ENCODE results near the gene EHD3. TPM values are rescaled to one million over a fixed set of nuclear protein-coding genes. Genes with fewer than 3 reads are reported as not detected.

EHD3 gene
- polyA plus RNA-seq, 1 experiment = 39.8 TPM

DNA sequence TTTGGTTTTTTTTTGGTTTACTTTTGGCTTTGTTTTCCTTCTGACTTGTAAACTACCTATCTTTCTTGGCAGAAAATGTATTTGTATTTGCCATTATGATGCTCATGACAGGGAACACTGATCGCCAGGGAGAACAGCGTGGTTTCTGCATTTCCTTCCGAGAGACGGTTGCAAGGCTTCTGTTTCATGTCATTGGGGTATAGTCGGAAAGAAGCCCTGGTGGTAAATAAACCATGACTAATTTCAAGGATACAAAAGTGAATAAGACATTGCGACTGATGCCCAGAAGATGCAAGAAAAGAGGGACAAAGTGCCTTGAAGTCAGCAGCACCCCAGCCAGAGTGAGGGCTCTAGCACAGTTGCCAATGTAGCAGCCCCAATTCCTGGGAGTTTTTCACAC, 12.4 kb upstream of the EHD3 start:
- TF ChIP-seq, protein P1, sequence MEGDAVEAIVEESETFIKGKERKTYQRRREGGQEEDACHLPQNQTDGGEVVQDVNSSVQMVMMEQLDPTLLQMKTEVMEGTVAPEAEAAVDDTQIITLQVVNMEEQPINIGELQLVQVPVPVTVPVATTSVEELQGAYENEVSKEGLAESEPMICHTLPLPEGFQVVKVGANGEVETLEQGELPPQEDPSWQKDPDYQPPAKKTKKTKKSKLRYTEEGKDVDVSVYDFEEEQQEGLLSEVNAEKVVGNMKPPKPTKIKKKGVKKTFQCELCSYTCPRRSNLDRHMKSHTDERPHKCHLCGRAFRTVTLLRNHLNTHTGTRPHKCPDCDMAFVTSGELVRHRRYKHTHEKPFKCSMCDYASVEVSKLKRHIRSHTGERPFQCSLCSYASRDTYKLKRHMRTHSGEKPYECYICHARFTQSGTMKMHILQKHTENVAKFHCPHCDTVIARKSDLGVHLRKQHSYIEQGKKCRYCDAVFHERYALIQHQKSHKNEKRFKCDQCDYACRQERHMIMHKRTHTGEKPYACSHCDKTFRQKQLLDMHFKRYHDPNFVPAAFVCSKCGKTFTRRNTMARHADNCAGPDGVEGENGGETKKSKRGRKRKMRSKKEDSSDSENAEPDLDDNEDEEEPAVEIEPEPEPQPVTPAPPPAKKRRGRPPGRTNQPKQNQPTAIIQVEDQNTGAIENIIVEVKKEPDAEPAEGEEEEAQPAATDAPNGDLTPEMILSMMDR (IDR thresholded peaks at IDR 0.05; ENCODE audit: low read depth, low read length) = no peak
- H3K27ac ChIP-seq (ENCODE audit: low read depth, low read length) = no peak overlapping the region
- ChIA-PET CTCF (interaction anchor here (1.0 kb wide), 1 partner anchor 52 kb away, joined by 3 read pairs; no protein-coding TSS in a partner anchor), POLR2A (no interaction called here)
- H3K9me3 ChIP-seq (ENCODE audit: control insufficient read depth, insufficient read depth, low read length) = no peaks in the 10 kb centered on the region
- DNase-seq (ENCODE audit: low read depth, low spot score) = no peak
- H3K27me3 ChIP-seq (ENCODE audit: control insufficient read depth, insufficient read depth, low read length) = peaks cover 12% of the 10 kb centered on the region
- no peak overlapping the region for H3K4me3 ChIP-seq (ENCODE audit: low read depth, low read length)

DNA sequence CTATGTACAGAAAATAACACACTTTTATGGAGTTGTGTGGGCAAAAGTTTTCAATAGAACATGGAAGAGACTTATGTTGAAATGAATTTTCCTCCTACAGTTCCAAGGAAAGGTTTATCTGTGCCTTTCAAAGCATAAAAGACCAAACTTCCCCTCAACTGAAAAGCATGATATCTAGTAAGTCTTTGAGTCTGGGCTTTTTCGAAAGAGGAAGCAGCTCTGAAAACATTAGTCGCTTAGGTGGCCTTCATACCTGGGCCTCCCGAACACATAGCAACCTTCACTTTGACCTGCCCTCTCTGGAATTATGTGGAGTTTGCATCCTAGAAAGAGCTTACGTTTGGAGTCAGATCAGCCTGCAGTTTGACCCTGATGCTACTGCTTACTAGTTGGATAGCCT, 11.9 kb upstream of the EHD3 start:
- ChIA-PET POLR2A (no interaction called here), CTCF (no interaction called here)

DNA sequence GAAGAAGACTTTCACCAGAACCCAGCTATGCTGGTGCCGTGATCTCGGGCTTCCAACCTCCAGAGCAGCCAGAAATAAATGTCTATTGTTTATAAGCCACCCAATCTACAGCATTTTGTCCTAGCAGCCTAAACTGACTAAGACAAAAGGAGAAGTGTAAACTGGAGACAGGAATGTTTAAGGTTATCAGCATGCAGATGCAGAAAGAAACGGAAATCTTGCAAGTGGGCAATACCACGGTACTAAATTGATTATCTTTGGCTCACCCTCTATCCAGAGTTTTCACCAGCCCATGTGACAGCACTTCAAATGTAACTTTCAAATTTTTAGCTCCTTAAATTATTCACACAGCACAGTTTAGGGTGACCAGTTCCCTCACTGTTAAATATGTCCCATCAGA, 10.9 kb upstream of the EHD3 start:
- Histone ChIP-seq H3K4me3 (ENCODE audit: low read depth, low read length) (no peak overlapping the region), H3K9me3 (ENCODE audit: control insufficient read depth, insufficient read depth, low read length) (no peaks in the 10 kb centered on the region), H3K27ac (ENCODE audit: low read depth, low read length) (no peak overlapping the region), H3K27me3 (ENCODE audit: control insufficient read depth, insufficient read depth, low read length) (peaks cover 12% of the 10 kb centered on the region)
- ChIA-PET POLR2A (no interaction called here), CTCF (interaction anchor here (1.4 kb wide), 1 partner anchor 10 kb away, joined by 10 read pairs; the partner anchor contains the start of gene EHD3)
- DNase-seq (ENCODE audit: low read depth, low spot score) = no peak
- TF ChIP-seq, protein P1 (IDR thresholded peaks at IDR 0.05; ENCODE audit: low read depth, low read length) = no peak

More for the DNA sequence above, 11.9 kb upstream of the EHD3 start:
- DNase-seq (ENCODE audit: low read depth, low spot score) = no peak
- Histone ChIP-seq H3K27me3 (ENCODE audit: control insufficient read depth, insufficient read depth, low read length) (peaks cover 12% of the 10 kb centered on the region), H3K4me3 (ENCODE audit: low read depth, low read length) (no peak overlapping the region), H3K9me3 (ENCODE audit: control insufficient read depth, insufficient read depth, low read length) (no peaks in the 10 kb centered on the region), H3K27ac (ENCODE audit: low read depth, low read length) (no peak overlapping the region)
- TF ChIP-seq, protein P1 (IDR thresholded peaks at IDR 0.05; ENCODE audit: low read depth, low read length) = no peak

DNA sequence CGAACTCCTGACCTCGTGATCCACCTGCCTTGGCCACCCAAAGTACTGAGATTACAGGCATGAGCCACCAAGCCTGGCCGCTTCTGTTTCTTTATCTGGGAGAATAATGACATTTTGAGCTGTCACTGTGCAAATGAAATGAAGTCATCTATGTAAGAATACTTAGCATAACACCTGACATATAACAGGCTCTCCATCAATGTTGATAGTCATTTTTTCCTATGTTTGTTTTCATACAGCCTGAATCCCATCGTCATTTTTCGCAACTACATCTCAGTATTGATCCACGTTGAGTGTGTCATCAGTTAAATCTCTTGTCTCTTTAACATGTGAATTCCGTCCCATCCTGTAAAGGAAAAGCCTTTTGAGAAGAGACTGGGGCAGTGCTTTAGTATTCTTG, 10.2 kb upstream of the EHD3 start:
- Histone ChIP-seq H3K27ac (ENCODE audit: low read depth, low read length) (no peak overlapping the region), H3K9me3 (ENCODE audit: control insufficient read depth, insufficient read depth, low read length) (no peaks in the 10 kb centered on the region), H3K27me3 (ENCODE audit: control insufficient read depth, insufficient read depth, low read length) (peaks cover 12% of the 10 kb centered on the region), H3K4me3 (ENCODE audit: low read depth, low read length) (no peak overlapping the region)
- TF ChIP-seq, protein P1 (IDR thresholded peaks at IDR 0.05; ENCODE audit: low read depth, low read length) = no peak
- CTCF ChIA-PET = interaction anchor here (1.4 kb wide), 1 partner anchor 9 kb away, joined by 10 read pairs; the partner anchor contains the start of gene EHD3
- DNase-seq (ENCODE audit: low read depth, low spot score) = no peak
- POLR2A ChIA-PET = no interaction called here

DNA sequence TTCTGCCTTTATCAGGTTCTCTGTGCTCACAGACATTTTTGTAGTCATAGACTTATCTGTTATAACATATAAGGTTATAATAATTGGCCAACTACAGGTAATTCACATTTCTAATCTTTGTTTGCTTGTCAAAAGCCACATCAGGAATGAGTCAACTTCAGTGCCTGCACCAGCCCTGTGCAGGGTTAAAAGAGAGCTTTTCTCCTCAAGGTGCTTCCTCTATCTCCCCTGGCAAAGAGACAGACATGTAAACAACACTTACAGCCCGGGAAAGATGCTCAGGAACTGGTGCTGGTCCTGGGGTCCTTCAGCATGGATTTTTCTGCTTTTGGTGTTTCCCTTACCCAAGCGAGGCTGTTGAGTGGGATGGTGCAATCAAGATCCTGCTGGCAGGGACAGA, 7.7 kb upstream of the EHD3 start:
- Histone ChIP-seq H3K9me3 (ENCODE audit: control insufficient read depth, insufficient read depth, low read length) (no peaks in the 10 kb centered on the region), H3K4me3 (ENCODE audit: low read depth, low read length) (no peak overlapping the region), H3K27ac (ENCODE audit: low read depth, low read length) (no peak overlapping the region), H3K27me3 (ENCODE audit: control insufficient read depth, insufficient read depth, low read length) (peaks cover 12% of the 10 kb centered on the region)
- DNase-seq (ENCODE audit: low read depth, low spot score) = no peak
- CTCF ChIA-PET = interaction anchor here (0.8 to 1.2 kb wide), 3 partner anchors 56 to 515 kb away, joined by 3 read pairs; no protein-coding TSS in a partner anchor
- POLR2A ChIA-PET = no interaction called here
- TF ChIP-seq, protein P1 (IDR thresholded peaks at IDR 0.05; ENCODE audit: low read depth, low read length) = no peak
